ENCODE measurements around the gene DIPK2A.

- TF ChIP-seq EZH2 (conservative IDR thresholded peaks at IDR 0.05; ENCODE audit: low read depth, low read length) = no peak
- no peak for TF ChIP-seq RBFOX2 (IDR thresholded peaks at IDR 0.05; ENCODE audit: low read depth, low read length)
- no peak for TF ChIP-seq TBX3 (IDR thresholded peaks at IDR 0.05; ENCODE audit: borderline replicate concordance)
- TF ChIP-seq CBX5 (CRISPR knock-in tag; IDR thresholded peaks at IDR 0.05; ENCODE audit: borderline replicate concordance) = no peak
- TF ChIP-seq, protein P1, sequence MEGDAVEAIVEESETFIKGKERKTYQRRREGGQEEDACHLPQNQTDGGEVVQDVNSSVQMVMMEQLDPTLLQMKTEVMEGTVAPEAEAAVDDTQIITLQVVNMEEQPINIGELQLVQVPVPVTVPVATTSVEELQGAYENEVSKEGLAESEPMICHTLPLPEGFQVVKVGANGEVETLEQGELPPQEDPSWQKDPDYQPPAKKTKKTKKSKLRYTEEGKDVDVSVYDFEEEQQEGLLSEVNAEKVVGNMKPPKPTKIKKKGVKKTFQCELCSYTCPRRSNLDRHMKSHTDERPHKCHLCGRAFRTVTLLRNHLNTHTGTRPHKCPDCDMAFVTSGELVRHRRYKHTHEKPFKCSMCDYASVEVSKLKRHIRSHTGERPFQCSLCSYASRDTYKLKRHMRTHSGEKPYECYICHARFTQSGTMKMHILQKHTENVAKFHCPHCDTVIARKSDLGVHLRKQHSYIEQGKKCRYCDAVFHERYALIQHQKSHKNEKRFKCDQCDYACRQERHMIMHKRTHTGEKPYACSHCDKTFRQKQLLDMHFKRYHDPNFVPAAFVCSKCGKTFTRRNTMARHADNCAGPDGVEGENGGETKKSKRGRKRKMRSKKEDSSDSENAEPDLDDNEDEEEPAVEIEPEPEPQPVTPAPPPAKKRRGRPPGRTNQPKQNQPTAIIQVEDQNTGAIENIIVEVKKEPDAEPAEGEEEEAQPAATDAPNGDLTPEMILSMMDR (CRISPR knock-in tag; IDR thresholded peaks at IDR 0.05) = no peak
- no peak for TF ChIP-seq NR1H2 (CRISPR knock-in tag; IDR thresholded peaks at IDR 0.05; ENCODE audit: borderline replicate concordance, low read depth)
- TF ChIP-seq NFIC (IDR thresholded peaks at IDR 0.05; ENCODE audit: low read length) = no peak
- TF ChIP-seq KLF15 (CRISPR knock-in tag; IDR thresholded peaks at IDR 0.05; ENCODE audit: borderline replicate concordance) = no peak
- TF ChIP-seq ZNF766 (CRISPR knock-in tag; IDR thresholded peaks at IDR 0.05; ENCODE audit: borderline replicate concordance) = no peak
- TF ChIP-seq ZBTB33 (CRISPR knock-in tag; IDR thresholded peaks at IDR 0.05) = no peak
- TF ChIP-seq FOSL2 (CRISPR knock-in tag; IDR thresholded peaks at IDR 0.05) = no peak
- no peak for TF ChIP-seq RXRA (CRISPR knock-in tag; IDR thresholded peaks at IDR 0.05)
Observed at GRCh38 chr3:143935678-143936077, 35.9 kb upstream of the DIPK2A start.

Measured in HepG2 (cell line).